ENCODE data around the gene FAM50B.

The FAM50B gene

DNA sequence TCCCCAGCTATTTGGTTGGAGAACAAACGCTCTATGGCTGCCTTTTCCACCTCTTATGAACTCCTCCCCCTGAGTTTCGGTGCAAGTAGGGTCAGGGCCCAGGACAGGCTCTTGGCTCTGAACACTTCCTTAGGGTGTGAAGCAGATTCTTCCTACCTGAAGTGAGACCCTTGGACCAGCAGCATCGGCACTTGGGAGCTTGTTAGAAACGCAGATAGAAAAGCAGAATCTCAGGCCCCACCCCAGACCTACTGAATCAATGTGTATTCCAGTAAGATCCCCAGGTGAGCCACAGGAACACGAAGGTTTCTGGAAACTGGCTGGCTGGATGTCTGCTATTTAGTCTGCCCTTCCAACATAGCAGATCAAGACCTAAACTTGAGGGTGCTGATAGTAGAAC is 3.2 kb downstream of the FAM50B start:
- DNase-seq (ENCODE audit: low read depth) = no peak
- TF ChIP-seq, protein P1, sequence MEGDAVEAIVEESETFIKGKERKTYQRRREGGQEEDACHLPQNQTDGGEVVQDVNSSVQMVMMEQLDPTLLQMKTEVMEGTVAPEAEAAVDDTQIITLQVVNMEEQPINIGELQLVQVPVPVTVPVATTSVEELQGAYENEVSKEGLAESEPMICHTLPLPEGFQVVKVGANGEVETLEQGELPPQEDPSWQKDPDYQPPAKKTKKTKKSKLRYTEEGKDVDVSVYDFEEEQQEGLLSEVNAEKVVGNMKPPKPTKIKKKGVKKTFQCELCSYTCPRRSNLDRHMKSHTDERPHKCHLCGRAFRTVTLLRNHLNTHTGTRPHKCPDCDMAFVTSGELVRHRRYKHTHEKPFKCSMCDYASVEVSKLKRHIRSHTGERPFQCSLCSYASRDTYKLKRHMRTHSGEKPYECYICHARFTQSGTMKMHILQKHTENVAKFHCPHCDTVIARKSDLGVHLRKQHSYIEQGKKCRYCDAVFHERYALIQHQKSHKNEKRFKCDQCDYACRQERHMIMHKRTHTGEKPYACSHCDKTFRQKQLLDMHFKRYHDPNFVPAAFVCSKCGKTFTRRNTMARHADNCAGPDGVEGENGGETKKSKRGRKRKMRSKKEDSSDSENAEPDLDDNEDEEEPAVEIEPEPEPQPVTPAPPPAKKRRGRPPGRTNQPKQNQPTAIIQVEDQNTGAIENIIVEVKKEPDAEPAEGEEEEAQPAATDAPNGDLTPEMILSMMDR (IDR thresholded peaks at IDR 0.05; ENCODE audit: insufficient read depth, low read depth, low read length, missing control alignments) = no peak
- no peak overlapping the region for H3K4me3 ChIP-seq (ENCODE audit: low read depth, low read length)

DNA sequence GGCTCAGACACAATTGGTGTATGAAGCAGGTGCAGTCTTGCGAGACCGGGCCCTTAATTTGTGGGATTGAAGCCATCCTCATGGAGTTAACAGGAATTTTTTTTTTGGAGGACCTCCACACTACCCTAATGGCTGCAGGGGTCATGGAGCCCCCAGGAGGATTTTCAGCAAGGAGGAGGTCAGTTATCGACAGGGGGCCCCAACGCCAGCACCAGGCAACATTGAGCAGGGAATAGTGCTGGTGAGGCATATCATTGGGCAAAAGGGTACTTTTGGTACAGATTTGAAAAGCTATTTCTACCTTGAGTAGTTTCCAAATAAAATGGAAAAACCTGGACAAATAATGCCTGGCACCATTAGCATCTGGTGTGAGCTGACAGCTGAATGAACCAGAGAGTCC is 6.7 kb downstream of the FAM50B start:
- no peak overlapping the region for H3K4me3 ChIP-seq (ENCODE audit: low read depth, low read length)
- no peak for DNase-seq (ENCODE audit: low read depth)
- TF ChIP-seq, protein P1 (IDR thresholded peaks at IDR 0.05; ENCODE audit: insufficient read depth, low read depth, low read length, missing control alignments) = no peak

DNA sequence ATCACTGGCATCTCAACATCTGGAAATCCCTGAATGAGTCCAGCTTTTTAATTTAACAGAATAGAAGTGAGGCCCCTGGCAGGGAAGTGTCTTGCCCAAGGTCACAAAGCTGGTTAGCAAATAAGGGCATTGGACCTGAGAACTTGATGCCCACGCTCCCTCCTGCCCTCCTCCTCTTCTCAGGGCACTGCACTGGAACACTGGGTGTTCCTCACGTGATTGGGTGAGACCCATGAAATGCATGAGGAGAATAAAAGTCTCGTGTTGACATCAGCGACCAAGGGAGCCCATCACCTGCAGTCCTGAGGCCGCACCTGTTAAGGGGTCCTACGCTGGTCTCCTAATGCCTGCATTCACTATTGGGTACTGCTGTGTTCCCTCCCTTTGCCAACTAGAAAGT is 7.4 kb downstream of the FAM50B start:
- TF ChIP-seq, protein P1 (IDR thresholded peaks at IDR 0.05; ENCODE audit: insufficient read depth, low read depth, low read length, missing control alignments) = no peak

DNA sequence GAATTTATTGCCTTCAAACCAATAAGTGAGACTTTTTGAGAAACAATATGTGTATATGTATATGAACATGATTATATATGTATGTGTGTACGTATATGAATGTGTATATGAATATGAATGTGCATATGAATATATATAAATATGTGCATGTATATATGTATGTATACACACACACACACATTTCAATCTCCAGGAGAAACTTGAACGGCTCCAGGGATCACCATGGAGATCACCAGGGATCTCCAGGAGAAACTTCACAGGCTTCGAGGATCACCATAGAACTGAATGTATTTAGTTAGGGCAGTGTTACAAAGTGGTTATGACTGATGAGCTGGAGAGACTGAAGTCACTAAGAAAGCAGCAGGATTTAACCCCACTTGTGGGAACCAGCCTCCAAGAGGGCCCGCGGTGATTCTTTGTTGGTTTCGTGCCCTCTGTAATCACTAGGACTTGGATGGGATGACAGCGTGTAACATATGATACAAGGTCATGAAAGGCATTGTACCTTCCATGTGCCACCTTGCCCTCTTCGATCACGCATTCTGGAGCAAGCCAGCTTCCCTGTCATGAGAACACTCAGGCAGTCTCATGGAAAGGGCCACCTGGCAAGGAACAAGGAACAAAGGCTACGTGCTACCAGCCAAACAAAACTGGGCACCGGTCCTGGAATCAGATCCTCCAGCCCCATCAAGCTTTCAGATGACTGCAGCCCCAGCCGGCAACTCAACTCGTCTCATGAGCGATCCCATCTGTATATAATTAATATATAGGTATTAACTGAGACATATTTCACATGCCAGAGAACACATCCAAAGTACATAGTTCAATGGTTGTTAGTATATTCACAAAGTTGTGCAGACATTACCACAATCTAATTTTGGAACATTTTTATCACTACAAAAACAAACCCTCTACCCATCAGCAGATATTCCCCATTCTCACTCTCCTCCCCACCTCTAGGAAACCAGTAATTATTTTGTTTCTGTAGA is 8.6 kb downstream of the FAM50B start:
- DNase-seq (ENCODE audit: low read depth) = no peak
- TF ChIP-seq, protein P1 (IDR thresholded peaks at IDR 0.05; ENCODE audit: insufficient read depth, low read depth, low read length, missing control alignments) = no peak
- H3K4me3 ChIP-seq (ENCODE audit: low read depth, low read length) = no peak overlapping the region

More for the DNA sequence above, 7.4 kb downstream of the FAM50B start:
- no peak overlapping the region for H3K4me3 ChIP-seq (ENCODE audit: low read depth, low read length)
- no peak for DNase-seq (ENCODE audit: low read depth)

DNA sequence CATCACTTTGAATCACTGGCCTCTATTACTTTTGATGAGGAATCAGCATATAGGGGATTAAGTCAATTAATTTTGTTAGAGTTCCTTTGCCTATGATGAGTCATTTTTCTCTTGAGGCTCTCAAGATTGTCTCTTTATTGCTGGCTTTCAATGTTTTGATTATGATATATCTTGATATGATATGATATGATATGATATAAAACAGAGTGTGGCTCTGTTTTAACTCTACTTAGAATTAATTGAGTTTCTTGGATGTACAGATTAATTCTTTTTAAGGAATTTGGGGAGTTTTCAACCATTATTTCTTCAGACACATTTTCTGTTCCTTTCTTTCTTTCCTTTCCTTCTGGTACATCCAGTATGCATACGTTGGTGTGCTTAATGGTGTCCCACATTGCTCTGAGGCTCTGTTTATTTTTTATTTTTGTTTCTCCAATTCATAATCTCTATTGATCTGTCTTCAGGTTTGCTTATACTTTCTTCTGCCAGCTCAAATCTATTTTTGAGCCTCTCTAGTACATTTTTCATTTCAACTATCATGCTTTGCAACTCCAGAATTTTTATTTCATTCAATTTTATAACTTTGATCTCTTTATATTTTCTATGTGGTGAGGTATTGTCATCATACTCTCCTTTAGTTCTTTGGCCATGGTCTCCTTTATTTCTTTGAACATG is 10.8 kb downstream of the FAM50B start:
- no peak overlapping the region for H3K4me3 ChIP-seq (ENCODE audit: low read depth, low read length)
- TF ChIP-seq, protein P1 (IDR thresholded peaks at IDR 0.05; ENCODE audit: insufficient read depth, low read depth, low read length, missing control alignments) = no peak
- DNase-seq (ENCODE audit: low read depth) = no peak

DNA sequence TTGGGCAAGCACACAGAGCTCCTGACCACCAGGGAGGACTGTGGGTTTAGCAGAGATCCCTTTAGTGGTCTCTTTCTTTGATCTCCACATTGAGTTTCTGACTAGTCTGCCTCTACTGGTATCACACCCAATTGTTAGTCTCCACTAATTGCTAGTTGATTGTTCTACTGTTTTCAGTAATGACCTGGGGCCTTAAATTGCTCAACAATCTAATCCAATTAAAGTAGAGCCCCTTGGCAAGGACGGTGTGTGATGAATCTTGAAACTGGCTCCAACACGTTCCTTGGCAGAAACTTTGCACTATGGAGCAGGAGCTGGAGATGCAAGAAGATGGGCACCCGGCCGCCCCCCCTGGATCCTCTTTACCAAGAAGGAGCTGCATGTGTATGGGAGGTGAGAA is 12.3 kb downstream of the FAM50B start:
- H3K4me3 ChIP-seq (ENCODE audit: low read depth, low read length) = no peak overlapping the region
- TF ChIP-seq, protein P1 (IDR thresholded peaks at IDR 0.05; ENCODE audit: insufficient read depth, low read depth, low read length, missing control alignments) = no peak
- DNase-seq (ENCODE audit: low read depth) = no peak
